HG03342 (cell line): ENCODE data around the gene NEO1.

Source experiments
- ATAC-seq: cut with Tn5 transposase; IDR thresholded peaks from one replicate; pipeline ENCODE4 v1.9.1; 2021; ENCODE audit warnings: mild to moderate bottlenecking, moderate library complexity; ENCODE audit not compliant: unreplicated experiment

The NEO1 gene

GRCh38 chr15:73324496-73325170, 272.4 kb downstream of the NEO1 start:
- ATAC-seq: no peak

DNA sequence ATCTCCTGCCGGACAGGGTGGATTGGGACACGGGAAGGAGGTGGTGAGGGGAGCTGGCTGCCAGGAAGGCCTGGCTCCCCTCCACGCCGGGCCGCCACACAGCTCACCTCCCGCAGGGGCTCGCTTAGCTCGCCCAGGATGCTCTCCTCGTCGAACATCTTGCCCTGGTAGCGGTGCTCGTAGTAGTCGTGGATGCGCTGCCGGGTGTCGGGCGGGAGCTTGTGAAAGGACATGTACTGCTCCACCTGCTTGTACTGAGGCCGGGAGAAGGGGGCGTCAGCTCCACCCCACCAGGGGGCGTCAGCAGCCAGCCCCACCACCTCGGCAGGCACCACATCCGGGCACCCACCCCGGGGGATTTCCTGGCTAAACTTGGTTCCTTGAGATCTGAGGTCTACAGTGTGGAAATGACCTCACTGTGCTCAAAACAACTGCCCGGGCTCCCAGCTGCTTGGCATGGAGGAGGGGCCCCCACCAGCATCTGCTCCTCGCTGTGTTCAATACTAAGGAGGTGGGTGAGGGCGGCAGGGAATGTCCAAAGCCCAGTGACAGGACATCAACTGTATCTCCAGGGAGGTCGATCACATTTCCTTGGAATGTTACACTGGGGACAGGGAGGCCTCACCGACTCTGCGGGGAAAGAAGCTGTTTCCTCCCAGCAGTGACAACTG, 273.1 kb downstream of the NEO1 start:
- no peak for ATAC-seq

DNA sequence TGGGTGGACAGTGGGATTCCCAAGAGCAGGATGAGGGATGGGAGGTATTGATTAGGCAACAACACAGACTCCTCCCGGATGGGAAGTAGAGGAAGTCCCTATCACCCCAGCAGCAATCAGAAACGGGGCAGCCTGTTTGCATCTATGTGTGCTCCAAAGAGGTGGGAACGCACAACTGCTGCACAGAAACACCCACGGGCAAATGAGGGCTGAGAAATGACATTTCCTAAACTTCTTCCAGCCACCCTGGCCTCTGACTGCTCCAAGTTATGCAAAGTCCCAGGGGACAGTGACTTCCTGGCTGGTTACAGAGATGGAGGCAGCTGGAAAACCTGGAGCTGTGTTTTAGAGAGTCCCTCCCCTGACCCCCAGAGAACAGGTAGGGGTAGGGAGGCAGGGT, 273.9 kb downstream of the NEO1 start:
- ATAC-seq: no peak

- ATAC-seq: no peak
Measured at GRCh38 chr15:73328149-73328820, 276.0 kb downstream of the NEO1 start.

- ATAC-seq: no peak
Measured at GRCh38 chr15:73328981-73329380, 276.7 kb downstream of the NEO1 start.

- no peak for ATAC-seq
Measured at GRCh38 chr15:73329501-73330200, 277.4 kb downstream of the NEO1 start.

DNA sequence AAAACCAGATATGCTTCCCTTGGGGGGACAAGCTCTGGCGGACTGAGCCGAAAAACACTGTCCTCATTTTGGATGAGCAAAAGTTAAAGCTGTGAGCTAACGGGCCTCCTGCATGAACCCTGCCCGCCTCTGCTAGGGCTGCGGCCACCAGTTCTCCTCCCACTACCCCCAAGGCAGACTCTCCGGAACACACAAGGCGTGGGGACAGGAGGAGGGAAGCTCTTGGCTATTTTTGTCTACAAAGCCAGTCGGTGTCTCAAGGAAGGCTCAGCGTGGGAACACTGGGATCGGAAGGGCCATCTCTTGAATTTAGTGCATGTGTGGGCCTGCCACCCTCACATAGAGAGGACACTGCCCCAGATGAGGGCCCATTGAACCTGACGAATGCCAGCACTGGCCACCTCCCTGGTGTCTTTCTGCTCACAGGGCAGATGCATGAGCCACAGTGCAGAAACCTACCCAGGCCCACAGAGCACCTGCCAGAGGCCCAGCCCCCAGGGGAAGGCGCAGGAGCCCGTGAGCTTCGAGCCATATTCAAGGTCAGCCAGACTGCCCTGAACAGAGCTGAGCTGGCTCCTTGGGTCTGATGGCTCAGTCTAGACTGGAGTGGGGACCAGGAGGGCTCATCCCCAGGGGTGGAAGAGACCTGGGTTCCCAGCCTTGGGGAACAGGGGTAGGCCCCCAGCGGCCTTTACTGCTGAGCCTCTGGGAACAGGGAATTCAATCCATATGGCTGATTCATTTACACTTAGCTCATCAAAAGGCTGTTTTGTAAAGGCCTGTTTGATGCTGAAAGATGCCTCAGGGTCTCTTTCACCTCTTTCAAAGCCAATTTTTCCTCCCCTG, 278.2 kb downstream of the NEO1 start:
- no peak for ATAC-seq

GRCh38 chr15:73331501-73331900, 279.2 kb downstream of the NEO1 start:
- ATAC-seq: no peak

DNA sequence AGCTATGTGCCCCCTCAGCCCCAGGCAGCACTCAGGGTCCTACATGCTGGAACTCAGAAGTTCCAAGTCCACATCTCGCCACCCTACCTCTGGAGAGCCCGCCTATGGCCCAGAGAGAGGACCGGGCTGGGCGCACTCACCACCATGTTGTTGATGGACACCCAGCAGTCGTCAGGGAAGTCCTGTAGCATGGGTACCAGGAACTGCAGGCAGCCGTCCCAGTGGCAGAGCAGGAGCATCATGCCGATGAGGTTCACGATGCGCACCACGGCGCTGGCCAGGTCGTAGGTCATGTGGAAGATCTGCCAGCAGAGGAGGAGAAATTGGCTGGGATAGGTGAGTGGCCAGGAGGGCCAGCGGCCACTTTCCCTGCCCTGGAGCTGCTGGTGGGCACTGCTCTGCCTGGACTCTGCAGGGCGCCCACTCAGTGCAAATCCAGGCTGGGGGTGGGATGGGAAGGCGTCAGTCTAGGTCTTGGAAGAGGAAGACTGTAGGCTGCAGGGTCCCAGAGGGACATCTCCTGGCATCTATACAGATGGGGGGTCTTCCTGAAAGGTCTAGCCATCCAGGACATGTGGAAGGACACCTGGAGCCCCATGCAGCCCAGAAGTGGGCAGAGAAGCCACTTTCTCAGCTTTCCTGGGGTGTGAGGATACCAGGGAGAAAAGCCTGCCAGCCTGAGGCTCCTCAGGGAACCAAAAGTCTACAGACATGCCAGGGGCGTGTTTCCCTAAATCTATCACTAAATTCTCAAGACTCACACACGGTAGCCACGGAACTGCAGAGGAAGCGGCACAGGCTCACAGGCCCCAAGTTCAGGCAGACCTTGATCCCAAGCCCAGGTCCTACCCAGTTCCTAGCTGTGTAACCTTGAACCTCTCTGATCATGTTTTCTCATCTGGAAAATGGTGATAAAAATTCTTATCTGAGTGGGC, 280.0 kb downstream of the NEO1 start:
- no peak for ATAC-seq

DNA sequence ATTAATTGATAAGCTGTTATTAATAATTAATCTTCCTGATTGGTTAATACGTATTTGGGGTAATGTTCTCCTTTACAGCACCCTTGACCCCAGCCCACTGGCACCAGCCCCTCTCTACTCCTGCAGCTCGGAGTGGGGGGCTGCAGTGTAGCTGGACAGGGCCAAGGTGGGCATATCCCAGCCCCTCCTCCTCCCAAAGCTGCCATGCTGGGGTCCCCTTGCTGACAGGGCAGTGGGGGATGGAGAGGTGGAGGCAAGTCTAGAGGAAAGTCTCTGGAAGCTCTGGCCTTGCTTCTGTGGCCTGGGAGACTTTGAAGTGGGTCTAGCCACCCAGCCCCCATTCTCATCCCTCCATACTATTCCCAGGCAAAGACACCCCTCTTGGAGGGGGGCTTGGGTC, 280.7 kb downstream of the NEO1 start:
- no peak for ATAC-seq

- no peak for ATAC-seq
Measured at GRCh38 chr15:73334086-73334485, 281.8 kb downstream of the NEO1 start.

GRCh38 chr15:73335026-73335425, 282.8 kb downstream of the NEO1 start:
- no peak for ATAC-seq

DNA sequence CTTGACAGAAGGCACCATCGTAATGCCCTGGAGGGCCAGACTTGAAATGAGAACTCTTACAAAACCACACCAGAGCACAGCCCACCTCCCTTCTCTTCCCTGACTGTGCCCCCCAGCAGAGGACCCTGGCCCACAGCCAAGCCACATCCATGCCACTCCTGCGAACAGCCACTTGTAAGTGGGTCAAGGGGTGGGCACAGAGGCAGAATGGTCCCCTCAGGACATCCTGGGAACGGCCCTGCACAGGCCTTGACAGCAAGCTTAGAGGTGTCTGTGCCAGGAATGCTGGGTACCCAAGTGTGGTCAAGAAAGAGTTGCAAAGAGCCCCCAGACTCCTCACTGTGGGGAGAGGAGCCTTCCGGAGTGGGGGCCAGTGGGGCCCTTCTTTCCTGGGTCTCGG, 283.2 kb downstream of the NEO1 start:
- ATAC-seq: no peak

GRCh38 chr15:73336756-73337155, 284.5 kb downstream of the NEO1 start:
- no peak for ATAC-seq

- no peak for ATAC-seq
Measured at GRCh38 chr15:73337187-73337586, 284.9 kb downstream of the NEO1 start.

GRCh38 chr15:73338058-73338457, 285.8 kb downstream of the NEO1 start:
- no peak for ATAC-seq

DNA sequence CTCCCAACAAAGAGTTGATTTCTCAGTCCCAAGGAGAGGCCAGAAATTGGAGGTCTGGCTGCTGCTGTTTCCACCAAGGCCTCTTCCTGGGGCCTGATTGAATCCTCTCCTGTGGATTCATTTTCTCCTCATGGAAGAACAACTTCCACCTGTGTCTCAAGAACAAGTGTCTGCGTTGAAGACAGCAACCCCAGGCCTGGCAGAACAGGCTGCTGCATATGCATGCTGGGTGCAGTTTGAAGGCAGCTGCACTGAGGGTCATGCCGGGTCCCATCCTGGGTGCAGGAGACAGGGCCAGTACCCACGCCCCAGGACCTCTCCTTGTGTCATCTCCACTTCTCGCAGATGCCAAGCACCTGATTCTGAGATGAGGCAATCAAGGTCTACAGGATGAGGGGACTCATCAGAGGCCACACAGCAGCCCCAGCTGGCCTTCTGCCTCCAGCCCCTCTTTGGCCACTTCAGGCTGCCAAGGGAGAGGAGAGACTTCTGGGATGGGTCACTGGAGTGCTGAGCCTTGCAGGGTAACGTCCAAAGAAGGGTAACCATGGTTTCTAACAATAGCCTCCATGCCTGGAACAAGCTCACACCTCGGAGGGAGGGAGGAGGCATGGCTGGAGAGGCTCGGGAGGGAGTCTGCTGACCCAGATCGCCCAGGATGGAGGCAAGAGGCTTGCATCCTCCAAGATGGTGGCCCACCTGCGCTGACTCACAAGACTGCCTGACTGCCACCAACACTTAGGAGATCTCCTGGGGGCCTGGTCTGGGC, 286.5 kb downstream of the NEO1 start:
- no peak for ATAC-seq

DNA sequence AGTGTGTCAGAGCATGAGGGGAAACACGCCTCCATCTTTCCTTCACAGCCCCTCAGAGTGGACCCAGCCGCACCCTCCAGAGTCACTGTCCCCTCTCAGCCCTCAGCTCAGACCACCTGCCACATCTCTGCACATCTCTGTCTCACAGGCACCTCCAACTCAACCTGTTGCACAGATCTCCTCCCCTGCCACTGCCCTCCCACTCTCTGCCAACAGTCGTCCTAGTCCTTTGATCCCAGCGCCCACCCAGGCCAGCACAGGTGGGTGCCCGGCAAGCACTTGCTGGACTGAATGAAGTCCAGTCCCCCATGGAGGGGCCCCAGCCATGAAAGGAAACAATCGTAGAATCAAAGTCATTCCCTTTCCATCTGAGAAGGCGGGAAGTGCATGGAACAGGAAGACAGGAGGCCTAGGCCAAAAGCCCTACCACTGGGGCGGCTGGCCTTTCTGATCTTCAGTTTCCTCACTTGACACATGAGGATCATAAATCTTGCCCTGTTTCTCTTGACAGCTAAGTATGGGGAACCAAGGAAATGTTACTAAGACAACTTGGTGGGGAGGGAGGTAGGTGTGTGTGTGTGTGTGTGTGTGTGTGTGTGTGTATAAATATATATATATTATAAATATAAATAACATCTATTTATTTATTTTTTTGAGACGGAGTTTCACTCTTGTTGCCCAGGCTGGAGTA, 288.4 kb downstream of the NEO1 start:
- no peak for ATAC-seq
